Measurements from ENCODE around the gene FGFRL1.
"Not testable (repeated sequence)": the region's sequence is repeated elsewhere in the genome, so short reads cannot be mapped to it uniquely, and the experiment has no call there.

The FGFRL1 gene

DNA sequence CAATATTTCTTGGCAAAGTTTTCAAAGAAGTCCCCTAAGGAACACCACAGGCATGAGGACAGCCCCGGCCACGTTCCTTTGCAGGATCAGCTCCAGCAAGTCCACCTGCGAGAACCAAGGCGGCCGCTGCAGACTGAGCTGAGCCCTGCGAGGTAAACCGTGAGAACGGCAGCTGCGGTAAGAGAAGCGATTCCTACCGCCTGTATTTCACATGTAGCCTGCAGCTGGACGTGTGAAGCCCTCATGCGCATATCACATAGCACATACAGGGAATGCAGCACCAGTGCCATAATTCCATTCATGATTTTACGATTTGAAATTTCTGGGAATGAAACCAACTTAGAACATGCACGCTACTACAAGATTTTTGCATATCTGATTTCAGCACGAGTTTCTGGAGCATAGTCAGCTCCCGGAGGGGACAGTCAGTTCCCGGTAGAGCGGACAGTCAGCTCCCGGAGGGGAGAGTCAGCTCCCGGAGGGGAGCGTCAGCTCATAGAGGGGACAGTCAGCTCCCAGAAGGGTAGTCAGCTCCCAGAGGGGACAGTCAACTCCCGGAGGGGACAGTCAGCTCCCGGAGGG is 41.7 kb downstream of the FGFRL1 start:
- DNase-seq (ENCODE audit: low spot score): no peak

GRCh38 chr4:1053891-1054290 is 42.5 kb downstream of the FGFRL1 start:
- not testable (repeated sequence) for DNase-seq (ENCODE audit: low spot score)

DNA sequence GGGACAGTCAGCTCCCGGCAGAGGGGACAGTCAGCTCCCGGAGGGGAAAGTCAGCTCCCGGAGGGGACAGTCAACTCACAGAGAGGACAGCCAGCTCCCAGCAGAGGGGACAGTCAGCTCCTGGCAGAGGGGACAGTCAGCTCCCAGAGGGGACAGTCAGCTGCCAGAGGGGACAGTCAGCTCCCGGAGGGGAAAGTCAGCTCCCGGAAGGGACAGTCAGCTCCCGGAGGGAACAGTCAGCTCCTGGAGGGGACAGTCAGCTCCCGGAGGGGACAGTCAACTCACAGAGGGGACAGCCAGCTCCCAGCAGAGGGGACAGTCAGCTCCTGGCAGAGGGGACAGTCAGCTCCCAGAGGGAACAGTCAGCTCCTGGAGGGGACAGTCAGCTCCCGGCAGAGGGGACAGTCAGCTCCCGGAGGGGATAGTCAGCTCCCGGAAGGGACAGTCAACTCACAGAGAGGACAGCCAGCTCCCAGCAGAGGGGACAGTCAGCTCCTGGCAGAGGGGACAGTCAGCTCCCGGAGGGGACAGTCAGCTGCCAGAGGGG is 43.3 kb downstream of the FGFRL1 start:
- not testable (repeated sequence) for DNase-seq (ENCODE audit: low spot score)

- not testable (repeated sequence) for DNase-seq (ENCODE audit: low spot score)
These were observed 43.8 kb downstream of the FGFRL1 start for GRCh38 chr4:1055243-1055701.

- no peak for DNase-seq (ENCODE audit: low spot score)
These were observed 44.5 kb downstream of the FGFRL1 start for GRCh38 chr4:1055721-1056590.

- no peak for DNase-seq (ENCODE audit: low spot score)
These were observed 45.4 kb downstream of the FGFRL1 start for GRCh38 chr4:1056671-1057402.

GRCh38 chr4:1057403-1057745 is 45.9 kb downstream of the FGFRL1 start:
- no peak for DNase-seq (ENCODE audit: low spot score)

GRCh38 chr4:1058198-1058996 is 47.0 kb downstream of the FGFRL1 start:
- DNase-seq (ENCODE audit: low spot score): no peak

DNA sequence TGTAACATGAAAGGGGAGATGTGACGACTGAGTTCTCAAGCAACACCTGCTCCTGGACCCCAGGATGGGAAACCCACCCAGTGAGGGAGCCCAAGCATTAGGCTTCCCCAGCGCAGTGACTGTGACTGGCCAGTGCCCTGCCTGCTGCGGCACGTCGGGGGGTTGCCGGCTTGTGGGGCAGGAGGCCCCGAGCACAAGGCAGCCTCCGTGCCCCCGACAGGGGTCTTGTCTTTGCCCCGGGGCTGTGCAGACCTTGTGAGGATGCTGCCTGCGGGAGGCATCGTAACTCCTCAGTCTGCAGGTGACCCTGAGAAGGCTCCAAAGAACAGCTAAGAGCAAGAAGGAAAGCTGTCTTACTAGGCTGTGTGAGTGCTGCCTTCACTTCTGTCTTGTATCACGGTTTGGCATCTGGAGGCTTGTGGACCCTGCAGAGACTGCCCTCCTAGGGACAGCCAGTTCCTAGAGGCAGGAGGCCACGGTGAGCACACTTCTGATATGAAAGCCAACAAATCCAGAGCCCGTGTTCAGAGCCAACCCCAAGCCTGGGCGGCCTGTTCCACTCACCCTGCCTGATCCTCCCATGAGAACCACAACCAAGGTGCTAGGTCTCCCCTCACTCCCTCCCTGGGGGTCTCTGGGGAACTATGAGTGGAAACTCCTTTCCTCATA is 47.7 kb downstream of the FGFRL1 start:
- DNase-seq (ENCODE audit: low spot score): no peak

- DNase-seq (ENCODE audit: low spot score): no peak
These were observed 48.7 kb downstream of the FGFRL1 start for GRCh38 chr4:1060121-1060520.

DNA sequence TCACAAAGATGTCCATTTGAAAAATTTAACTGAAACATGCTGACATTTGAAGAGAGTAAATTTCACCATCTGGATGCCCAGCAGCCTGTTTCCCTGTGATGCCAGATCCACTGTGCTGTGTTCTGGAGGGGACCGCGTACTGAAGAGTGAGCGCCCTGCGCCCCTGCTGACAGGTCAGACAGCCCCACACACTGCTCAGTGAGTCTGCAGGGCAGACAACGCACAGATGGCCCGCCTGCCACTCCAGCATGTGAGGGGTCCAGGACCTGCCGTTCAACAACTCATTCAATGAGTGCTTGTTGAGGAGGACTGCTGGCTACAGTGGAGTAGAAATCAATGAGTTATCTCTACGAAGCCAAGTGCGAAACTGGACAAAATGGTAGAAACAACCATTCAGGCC is 49.2 kb downstream of the FGFRL1 start:
- DNase-seq (ENCODE audit: low spot score): no peak

- DNase-seq (ENCODE audit: low spot score): no peak
These were observed 49.8 kb downstream of the FGFRL1 start for GRCh38 chr4:1061056-1061700.

- no peak for DNase-seq (ENCODE audit: low spot score)
These were observed 50.3 kb downstream of the FGFRL1 start for GRCh38 chr4:1061760-1062159.

GRCh38 chr4:1062419-1062818 is 51.0 kb downstream of the FGFRL1 start:
- no peak for DNase-seq (ENCODE audit: low spot score)

DNA sequence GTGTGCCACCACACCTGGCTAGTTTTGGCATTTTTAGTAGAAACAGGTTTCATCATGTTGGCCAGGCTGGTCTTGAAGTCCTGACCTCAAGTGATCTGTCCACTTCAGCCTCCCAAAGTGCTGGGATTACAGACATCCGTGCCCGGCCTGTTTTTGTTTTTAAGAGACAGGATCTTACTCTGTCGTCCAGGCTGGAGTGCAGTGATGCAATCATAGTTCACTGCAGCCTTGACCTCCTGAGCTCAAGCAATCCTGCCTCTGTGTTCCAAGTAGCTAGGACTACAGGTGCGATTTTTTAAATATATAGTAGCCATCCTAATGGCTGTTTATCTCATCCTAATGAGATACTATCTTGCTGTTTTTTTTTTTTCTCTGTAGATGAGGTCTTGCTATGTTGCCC is 54.3 kb downstream of the FGFRL1 start:
- DNase-seq (ENCODE audit: low spot score): no peak

- DNase-seq (ENCODE audit: low spot score): no peak
These were observed 58.0 kb downstream of the FGFRL1 start for GRCh38 chr4:1069394-1069793.

- DNase-seq (ENCODE audit: low spot score): peak; percentile 85
These were observed 61.5 kb downstream of the FGFRL1 start for GRCh38 chr4:1072830-1073446.

GRCh38 chr4:1074077-1074476 is 62.7 kb downstream of the FGFRL1 start:
- DNase-seq (ENCODE audit: low spot score): no peak

DNA sequence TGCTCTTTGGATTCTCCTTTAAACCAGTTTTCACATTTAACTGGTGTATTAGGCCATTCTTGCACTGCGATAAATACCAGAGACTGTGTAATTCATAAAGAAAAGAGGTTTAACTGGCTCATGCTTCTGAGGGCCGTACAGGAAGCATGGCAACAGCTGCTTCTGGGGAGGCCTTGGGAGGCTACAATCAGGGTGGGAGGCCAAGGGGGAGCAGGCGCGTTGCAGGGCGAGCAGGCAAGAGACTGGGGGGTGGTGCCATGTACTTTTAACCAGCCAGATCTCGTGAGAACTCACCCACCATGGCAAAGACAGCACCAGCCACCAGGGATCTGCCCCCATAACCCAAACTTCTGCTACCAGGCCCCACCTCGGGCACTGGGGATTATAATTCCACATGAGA is 63.8 kb downstream of the FGFRL1 start:
- no peak for DNase-seq (ENCODE audit: low spot score)

Data from Ammon's horn (tissue), 1 donor.